SK-N-SH (cell line): ENCODE results near the gene DIS3L2. TPM values are rescaled to one million over a fixed set of nuclear protein-coding genes. Genes with fewer than 3 reads are reported as not detected.
"Not testable (repeated sequence)": the region's sequence is repeated elsewhere in the genome, so short reads cannot be mapped to it uniquely, and the experiment has no call there.

Experiments
- CTCF ChIA-PET: fragments of 300-600, 350-600 bp; formaldehyde crosslinking; extraction: SDS; loops from one replicate; lab custom pipeline; 2021; lab: Yijun Ruan, JAX
- POLR2A ChIA-PET: fragments of 350-600 bp; sonication (Branson Sonifier 250); formaldehyde crosslinking; extraction: SDS; loops from one replicate; lab custom pipeline; 2020; ENCODE audit warnings: antibody characterized with exemption, inconsistent platforms; lab: Yijun Ruan, JAX
- DNase-seq: peaks from one replicate; pipeline ENCODE4 v3.0.0; 2012
- H2AFZ ChIP-seq: fragments of 200-600 bp; sonication (generic); 2 replicates; pipeline ENCODE4 v1.8.1; 2016; ENCODE audit warnings: antibody characterized with exemption, mild to moderate bottlenecking, low read depth
- H3F3A ChIP-seq: fragments of 200-600 bp; sonication (generic); replicated peaks from 2 replicates; pipeline ENCODE3; 2016; ENCODE audit warnings: antibody characterized with exemption, mild to moderate bottlenecking; ENCODE audit not compliant: insufficient read depth
- H3K27ac ChIP-seq, 2 experiments: fragments of 200-500 bp in 1 of 2; fragments of 200-600 bp in 1 of 2; sonication (Bioruptor generic) in 1 of 2; sonication (generic), shearing (Covaris generic) in 1 of 2; 2 replicates each; pipeline versions ENCODE4 v1.5.1 to v1.6.1; 2014 to 2016; ENCODE audit warnings: low read depth in 2 of 2, inconsistent platforms in 1 of 2, low read length in 1 of 2, mild to moderate bottlenecking in 1 of 2, mixed read lengths in 1 of 2
- H3K27me3 ChIP-seq: fragments of 200-600 bp; sonication (generic), shearing (Covaris generic); 2 replicates; pipeline ENCODE4 v1.6.1; 2016; ENCODE audit warnings: mixed run types; ENCODE audit not compliant: insufficient read depth
- H3K36me3 ChIP-seq, 2 experiments: fragments of 200-500 bp in 1 of 2; fragments of 200-600 bp in 1 of 2; sonication (Bioruptor generic) in 1 of 2; sonication (generic) in 1 of 2; replicated peaks in 1 of 2; 2 replicates each; pipeline versions ENCODE3 to v1.5.1; 2014 to 2016; ENCODE audit warnings: low read length in 1 of 2, mild to moderate bottlenecking in 1 of 2; ENCODE audit not compliant: insufficient read depth in 2 of 2, control insufficient read depth in 1 of 2
- H3K4me1 ChIP-seq, 2 experiments: fragments of 200-500 bp in 1 of 2; fragments of 200-600 bp in 1 of 2; sonication (Bioruptor generic) in 1 of 2; sonication (generic), shearing (Covaris generic) in 1 of 2; 2 replicates each; pipeline versions ENCODE4 v1.5.1 to v1.6.1; 2014 to 2016; ENCODE audit warnings: low read depth in 1 of 2, low read length in 1 of 2, mixed run types in 1 of 2; ENCODE audit not compliant: insufficient read depth in 2 of 2, control insufficient read depth in 1 of 2
- H3K4me2 ChIP-seq: fragments of 200-600 bp; sonication (generic), shearing (Covaris generic); 2 replicates; pipeline ENCODE4 v1.6.1; 2017; ENCODE audit warnings: mixed run types
- H3K4me3 ChIP-seq, 2 experiments: fragments of 200-500 bp in 1 of 2; fragments of 200-600 bp in 1 of 2; sonication (Bioruptor generic) in 1 of 2; sonication (generic), shearing (Covaris generic) in 1 of 2; 2 replicates each; pipeline versions ENCODE4 v1.5.1 to v1.8.1; 2014 to 2016; ENCODE audit warnings: low read depth in 2 of 2, inconsistent platforms in 1 of 2, low read length in 1 of 2, mild to moderate bottlenecking in 1 of 2, mixed read lengths in 1 of 2, moderate library complexity in 1 of 2
- H3K79me2 ChIP-seq: fragments of 200-600 bp; sonication (generic); 2 replicates; pipeline ENCODE4 v1.8.1; 2017; ENCODE audit warnings: mild to moderate bottlenecking; ENCODE audit not compliant: insufficient read depth
- H3K9ac ChIP-seq: fragments of 200-600 bp; sonication (generic); 2 replicates; pipeline ENCODE4 v1.6.1; 2017; ENCODE audit warnings: mixed run types
- H3K9me2 ChIP-seq: fragments of 200-600 bp; sonication (generic); 2 replicates; pipeline ENCODE4 v1.6.1; 2017; ENCODE audit warnings: mixed run types
- H3K9me3 ChIP-seq: fragments of 200-600 bp; sonication (generic); 2 replicates; pipeline ENCODE4 v1.6.1; 2017; ENCODE audit warnings: mixed run types, mild to moderate bottlenecking, moderate library complexity
- H4K20me1 ChIP-seq: fragments of 200-600 bp; sonication (generic); 2 replicates; pipeline ENCODE4 v1.6.1; 2017; ENCODE audit warnings: mild to moderate bottlenecking, mixed run types; ENCODE audit not compliant: insufficient read depth
- CTCF ChIP-seq: fragments of 200-600 bp; sonication (generic); IDR thresholded peaks from 2 replicates; pipeline ENCODE4 v1.6.1; 2017; ENCODE audit warnings: antibody characterized with exemption, mild to moderate bottlenecking, moderate library complexity
- EZH2phosphoT487 ChIP-seq: fragments of 200-600 bp; sonication (generic); IDR thresholded peaks from 2 replicates; pipeline ENCODE4 v1.6.1; 2017; ENCODE audit warnings: low read depth, mixed run types, mild to moderate bottlenecking, antibody characterized with exemption, moderate library complexity, borderline replicate concordance
- FOXJ3 ChIP-seq: sonication (generic); formaldehyde crosslinking; IDR thresholded peaks from 2 replicates; pipeline ENCODE4 v1.5.1; 2020; ENCODE audit warnings: mild to moderate bottlenecking, missing genetic modification reagents
- FOXM1 ChIP-seq: IDR thresholded peaks from 2 replicates; pipeline ENCODE4 v1.4.0; 2012; ENCODE audit warnings: low read depth, mild to moderate bottlenecking
- GABPA ChIP-seq: IDR thresholded peaks from 2 replicates; pipeline ENCODE4 v1.4.0; 2012; ENCODE audit warnings: low read depth, mild to moderate bottlenecking
- IRF3 ChIP-seq: fragments of 150-350 bp; IDR thresholded peaks from 2 replicates; pipeline ENCODE4 v1.6.1; 2016; ENCODE audit warnings: mild to moderate bottlenecking, low read depth, low read length
- JUND ChIP-seq: IDR thresholded peaks from 2 replicates; pipeline ENCODE4 v1.4.0; 2012
- MAX ChIP-seq: IDR thresholded peaks from 2 replicates; pipeline ENCODE4 v1.4.0; 2012; ENCODE audit warnings: low read depth
- MEF2A ChIP-seq: IDR thresholded peaks from 2 replicates; pipeline ENCODE4 v1.4.0; 2012; ENCODE audit warnings: low read depth, borderline replicate concordance
- PBX3 ChIP-seq: IDR thresholded peaks from 2 replicates; pipeline ENCODE4; 2012
- POLR2AphosphoS5 ChIP-seq: IDR thresholded peaks from 2 replicates; pipeline ENCODE4 v1.6.1; 2012; ENCODE audit warnings: low read depth, low read length
- RCOR1 ChIP-seq: fragments of 150-350 bp; IDR thresholded peaks from 2 replicates; pipeline ENCODE4 v1.6.1; 2017; ENCODE audit warnings: antibody characterized with exemption, low read length
- RXRA ChIP-seq: IDR thresholded peaks from 2 replicates; pipeline ENCODE4 v1.4.0; 2012; ENCODE audit warnings: low read depth, mild to moderate bottlenecking, borderline replicate concordance
- SIN3A ChIP-seq: IDR thresholded peaks from 2 replicates; pipeline ENCODE4 v1.6.1; 2012; ENCODE audit warnings: low read depth, mild to moderate bottlenecking, low read length, moderate library complexity, borderline replicate concordance
- SMC3 ChIP-seq: IDR thresholded peaks from 2 replicates; pipeline ENCODE4 v1.6.1; 2012; ENCODE audit warnings: low read depth, low read length, improper control_type of control experiment
- TCF12 ChIP-seq: IDR thresholded peaks from 2 replicates; pipeline ENCODE4 v1.4.0; 2012
- TEAD4 ChIP-seq: IDR thresholded peaks from 2 replicates; pipeline ENCODE4 v1.4.0; 2012; ENCODE audit warnings: mild to moderate bottlenecking, borderline replicate concordance; ENCODE audit not compliant: insufficient read depth
- USF1 ChIP-seq: IDR thresholded peaks from 2 replicates; pipeline ENCODE4 v1.4.0; 2012; ENCODE audit warnings: low read depth, borderline replicate concordance
- USF2 ChIP-seq: fragments of 150-350 bp; IDR thresholded peaks from 2 replicates; pipeline ENCODE4 v1.6.1; 2017; ENCODE audit warnings: antibody characterized with exemption, low read length, low read depth, borderline replicate concordance
- WGBS: methylation state at CpG from one replicate; pipeline ENCODE4 v1.1.6; 2017; ENCODE audit warnings: low lambda C conversion rate; 5-methylcytosine and 5-hydroxymethylcytosine counted together
- polyA plus RNA-seq, 3 experiments: library from polyadenylated mRNA; depleted of rRNA; stranded (reverse); fragments of >200 nt; gene quantifications; 2 replicates each; pipeline ENCODE4 v1.2.3, GENCODE V29; 2012

The DIS3L2 gene
- polyA plus RNA-seq, 1 of the 3 experiments (the other 2 are of a cell fraction) = 17.9 TPM

GRCh38 chr2:232115728-232116361, 154.3 kb downstream of the DIS3L2 start:
- H3K9me2 ChIP-seq, H3K9me3 ChIP-seq, DNase-seq, H3F3A ChIP-seq, H3K4me1 ChIP-seq, H3K79me2 ChIP-seq, H3K9ac ChIP-seq, H3K27ac ChIP-seq, H3K4me3 ChIP-seq, H3K4me2 ChIP-seq, H2AFZ ChIP-seq, H4K20me1 ChIP-seq, H3K27me3 ChIP-seq, H3K36me3 ChIP-seq, POLR2A ChIA-PET: not testable (repeated sequence)
- 95% methylated on average over 6 of the region's 6 CpGs for WGBS
- CTCF ChIA-PET = interaction anchor here (1.3 kb wide), 1 partner anchor 13 kb away, joined by 3 read pairs; no protein-coding TSS in a partner anchor

- H3K27me3 ChIP-seq = no peaks in the 10 kb centered on the region
- no peak overlapping the region for H3K4me3 ChIP-seq
- no peak overlapping the region for H3K27ac ChIP-seq
- no peaks in the 10 kb centered on the region for H3K36me3 ChIP-seq
- DNase-seq = no peak
- CTCF ChIA-PET = interaction anchor here (0.9 to 1.3 kb wide), 4 partner anchors 12 to 210 kb away, joined by 3 read pairs; no protein-coding TSS in a partner anchor
- no peak overlapping the region for H3K9ac ChIP-seq
- no peak for TF ChIP-seq USF1
- TF ChIP-seq EZH2phosphoT487 = no peak
- no peak for TF ChIP-seq TEAD4
- no peak for TF ChIP-seq GABPA
- no peak for TF ChIP-seq MAX
- no peak for TF ChIP-seq RCOR1
- no peak for TF ChIP-seq IRF3
- no peak for TF ChIP-seq PBX3
- TF ChIP-seq TCF12 = no peak
- TF ChIP-seq POLR2AphosphoS5 = no peak
- no peak for TF ChIP-seq RXRA
- no peak for TF ChIP-seq JUND
- no peak for TF ChIP-seq MEF2A
- no peak for TF ChIP-seq USF2
- TF ChIP-seq SIN3A = no peak
- no peak for TF ChIP-seq CTCF
- no peak for TF ChIP-seq FOXM1
- no peak for TF ChIP-seq FOXJ3 (CRISPR knock-in tag)
- TF ChIP-seq SMC3 = no peak
- H3F3A ChIP-seq = peaks cover 8% of the 10 kb centered on the region
- no peak overlapping the region for H2AFZ ChIP-seq
- H3K79me2 ChIP-seq = no peaks in the 10 kb centered on the region
- POLR2A ChIA-PET = no interaction called here
- no peaks in the 10 kb centered on the region; a peak in 1 of 4 replicates for H3K4me1 ChIP-seq
- 75% methylated on average over 3 of the region's 3 CpGs for WGBS
- H3K9me2 ChIP-seq = no peaks in the 10 kb centered on the region
- H3K9me3 ChIP-seq = no peaks in the 10 kb centered on the region
- no peaks in the 10 kb centered on the region; the same call in 1 of the 2 replicates for H4K20me1 ChIP-seq
- H3K4me2 ChIP-seq = no peak overlapping the region
These were observed 155.3 kb downstream of the DIS3L2 start for GRCh38 chr2:232116852-232117251.
